GM10266 (cell line): ENCODE measurements around the gene ASZ1.
A peak's percentile ranks its signal among the peaks of the same experiment; 100 is the strongest.

Experiments used
- DNase-seq: peaks from one replicate; pipeline ENCODE4 v3.0.0; 2012; ENCODE audit errors: extremely low spot score
- TF ChIP-seq, protein P1 (sequence below): IDR thresholded peaks from 2 replicates; pipeline ENCODE4 v1.5.1; 2012; ENCODE audit warnings: mild to moderate bottlenecking, low read depth; ENCODE audit not compliant: control insufficient read depth, insufficient read depth; ENCODE audit errors: missing control alignments

The ASZ1 gene

DNA sequence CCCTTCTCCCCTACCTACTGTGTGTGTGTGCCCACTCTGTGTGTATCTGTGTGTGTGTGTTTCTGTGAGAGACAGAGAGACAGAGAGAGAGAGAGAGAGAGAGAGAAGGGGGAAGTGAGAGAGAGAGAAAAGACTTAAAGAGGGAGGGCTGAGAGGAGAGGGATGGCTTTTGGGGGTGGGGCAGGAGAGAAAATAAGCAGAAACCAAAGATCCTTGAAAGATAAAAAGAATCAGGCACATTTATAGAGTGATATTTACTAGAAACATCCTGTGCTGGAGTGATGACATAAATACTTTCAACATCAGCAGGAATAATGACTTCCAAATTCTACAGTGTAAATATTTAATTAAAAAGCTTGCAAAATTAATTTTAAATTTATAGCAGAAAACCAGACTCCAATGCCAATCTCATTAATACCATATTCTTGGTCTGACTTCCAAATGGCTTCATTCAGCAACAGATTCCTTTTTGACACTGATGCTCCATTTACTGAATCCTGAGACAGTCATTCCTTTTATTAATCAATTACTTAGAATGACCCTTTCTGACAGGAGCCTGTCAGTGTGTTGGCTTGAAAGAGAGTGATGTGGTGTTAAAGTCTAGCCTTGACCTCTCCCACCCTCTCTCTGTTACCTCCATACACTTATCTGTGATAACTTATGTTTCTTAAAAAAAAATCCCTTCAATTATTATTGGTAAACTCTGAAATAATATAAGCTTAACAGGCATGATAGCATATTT is 62.8 kb downstream of the ASZ1 start:
- TF ChIP-seq, protein P1, sequence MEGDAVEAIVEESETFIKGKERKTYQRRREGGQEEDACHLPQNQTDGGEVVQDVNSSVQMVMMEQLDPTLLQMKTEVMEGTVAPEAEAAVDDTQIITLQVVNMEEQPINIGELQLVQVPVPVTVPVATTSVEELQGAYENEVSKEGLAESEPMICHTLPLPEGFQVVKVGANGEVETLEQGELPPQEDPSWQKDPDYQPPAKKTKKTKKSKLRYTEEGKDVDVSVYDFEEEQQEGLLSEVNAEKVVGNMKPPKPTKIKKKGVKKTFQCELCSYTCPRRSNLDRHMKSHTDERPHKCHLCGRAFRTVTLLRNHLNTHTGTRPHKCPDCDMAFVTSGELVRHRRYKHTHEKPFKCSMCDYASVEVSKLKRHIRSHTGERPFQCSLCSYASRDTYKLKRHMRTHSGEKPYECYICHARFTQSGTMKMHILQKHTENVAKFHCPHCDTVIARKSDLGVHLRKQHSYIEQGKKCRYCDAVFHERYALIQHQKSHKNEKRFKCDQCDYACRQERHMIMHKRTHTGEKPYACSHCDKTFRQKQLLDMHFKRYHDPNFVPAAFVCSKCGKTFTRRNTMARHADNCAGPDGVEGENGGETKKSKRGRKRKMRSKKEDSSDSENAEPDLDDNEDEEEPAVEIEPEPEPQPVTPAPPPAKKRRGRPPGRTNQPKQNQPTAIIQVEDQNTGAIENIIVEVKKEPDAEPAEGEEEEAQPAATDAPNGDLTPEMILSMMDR, result no peak
- no peak for DNase-seq

DNA sequence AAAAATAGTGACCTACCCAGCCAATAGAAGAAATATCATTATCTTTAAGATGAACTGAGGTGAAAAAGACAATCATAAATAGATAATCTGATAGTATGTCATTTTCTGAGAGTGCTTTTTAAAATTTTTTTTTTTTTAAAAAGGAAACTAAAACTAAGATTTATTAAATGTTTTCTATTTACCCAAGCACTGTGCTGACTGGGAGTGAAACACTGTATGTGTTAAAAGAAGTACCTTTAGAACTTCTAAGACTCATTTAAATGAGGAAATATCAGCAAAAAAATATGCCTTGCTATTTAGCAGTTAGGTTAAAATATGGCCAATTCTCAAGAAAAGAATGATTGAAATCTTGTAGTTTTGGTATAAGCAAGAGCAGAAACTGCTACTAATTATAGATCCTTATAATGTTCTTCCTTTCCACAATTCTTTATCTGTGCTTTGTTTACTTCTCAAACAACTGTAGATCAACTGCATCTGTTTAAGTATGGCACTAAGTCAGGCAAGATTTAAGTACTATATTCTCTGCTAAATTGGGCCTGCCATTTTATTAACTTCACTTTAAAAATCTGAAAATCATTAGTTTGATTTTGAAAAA is 64.9 kb downstream of the ASZ1 start:
- no peak for DNase-seq
- TF ChIP-seq, protein P1, result no peak

DNA sequence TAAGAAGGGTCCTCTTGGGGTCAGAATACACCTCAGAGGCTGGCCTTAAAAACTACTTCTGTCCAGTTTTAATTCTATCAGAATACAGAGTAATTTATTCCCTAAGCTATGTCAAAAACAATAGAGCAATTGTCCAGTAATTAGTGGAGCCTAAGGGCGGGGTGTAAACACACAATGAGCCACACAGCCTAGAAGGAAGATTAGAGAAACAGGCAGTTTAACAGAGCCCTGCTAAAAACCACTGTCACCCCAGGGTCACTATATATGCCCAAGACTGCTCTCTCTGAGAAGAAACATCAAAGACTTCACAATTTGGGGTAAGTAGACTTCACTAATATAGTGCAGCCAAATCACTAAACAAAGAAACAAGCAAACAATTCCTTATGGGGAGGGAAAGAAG is 77.3 kb downstream of the ASZ1 start:
- TF ChIP-seq, protein P1, result no peak
- DNase-seq, result no peak

DNA sequence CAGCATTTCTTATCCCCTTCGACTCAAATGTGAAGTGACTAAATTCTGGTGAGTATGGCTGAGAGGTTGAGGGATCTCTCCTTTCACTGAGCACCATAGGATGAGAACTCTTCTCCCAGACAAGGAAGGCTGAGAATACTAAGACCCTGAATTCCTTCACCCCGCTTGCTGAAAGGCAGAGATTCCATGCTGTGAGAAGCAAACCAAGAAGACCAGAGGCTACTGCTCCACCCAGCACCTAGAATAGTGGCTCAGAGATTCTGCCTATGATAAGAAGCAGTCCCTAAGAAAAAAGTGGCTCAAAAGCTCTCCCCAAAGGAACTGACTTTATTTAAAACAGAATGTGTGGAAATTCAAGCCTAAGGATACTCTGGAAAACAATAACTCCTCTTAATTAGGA is 77.7 kb downstream of the ASZ1 start:
- DNase-seq, result no peak
- TF ChIP-seq, protein P1, result no peak

DNA sequence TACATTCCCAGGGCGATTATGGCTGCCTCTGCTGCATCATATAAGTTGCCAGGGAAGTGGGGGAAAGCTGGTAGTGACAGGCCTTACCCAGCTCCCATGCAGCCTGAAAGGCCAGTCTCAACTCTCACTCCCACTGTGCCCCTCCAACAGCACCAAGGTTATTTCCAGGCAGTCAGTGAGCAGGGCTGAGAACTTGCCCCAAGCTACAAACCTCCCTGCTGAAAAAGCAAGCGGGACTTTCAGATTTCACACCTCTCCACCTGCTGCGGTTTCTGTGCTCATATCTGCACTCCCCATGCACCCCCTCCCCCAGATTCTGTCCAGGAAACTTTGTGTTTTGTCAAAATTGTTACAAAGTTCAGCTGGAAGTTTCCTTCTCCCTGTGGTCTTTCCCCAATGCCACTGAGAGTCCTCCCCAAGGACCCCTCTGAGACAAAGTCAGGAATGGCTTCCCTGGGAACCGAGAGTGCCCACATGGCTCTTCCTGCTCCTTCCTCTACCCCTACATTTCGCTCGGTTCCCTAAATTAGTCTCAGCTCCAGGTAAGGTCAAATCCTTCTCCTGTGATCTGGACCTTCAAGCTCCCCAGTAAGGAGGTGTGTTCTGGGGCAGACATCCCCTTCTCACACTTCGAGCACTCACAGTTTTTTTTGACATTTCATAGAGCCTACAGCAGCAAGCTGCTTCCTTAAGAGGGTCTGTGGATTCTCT is 79.2 kb downstream of the ASZ1 start:
- peak; percentile 25 for DNase-seq
- TF ChIP-seq, protein P1, result no peak

DNA sequence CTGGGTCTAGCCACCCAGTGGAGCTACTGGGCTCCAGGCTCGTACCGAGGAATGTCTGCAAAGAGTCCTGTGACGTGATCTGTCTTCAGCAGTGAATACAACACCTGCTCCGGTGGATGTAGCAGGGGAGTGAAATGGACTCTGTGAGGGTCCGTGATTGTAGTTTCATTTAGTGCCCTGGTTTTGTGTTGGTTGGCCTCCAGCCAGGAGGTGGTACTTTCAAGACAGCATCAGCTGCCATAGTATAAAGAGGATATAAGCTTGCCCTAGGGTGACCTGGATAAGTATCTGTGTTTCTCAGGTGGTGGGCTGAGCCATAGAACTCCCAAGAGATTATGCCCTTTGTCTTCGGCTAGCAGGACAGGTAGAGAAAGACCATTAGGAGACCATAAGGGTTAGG is 79.8 kb downstream of the ASZ1 start:
- TF ChIP-seq, protein P1, result no peak
- no peak for DNase-seq

DNA sequence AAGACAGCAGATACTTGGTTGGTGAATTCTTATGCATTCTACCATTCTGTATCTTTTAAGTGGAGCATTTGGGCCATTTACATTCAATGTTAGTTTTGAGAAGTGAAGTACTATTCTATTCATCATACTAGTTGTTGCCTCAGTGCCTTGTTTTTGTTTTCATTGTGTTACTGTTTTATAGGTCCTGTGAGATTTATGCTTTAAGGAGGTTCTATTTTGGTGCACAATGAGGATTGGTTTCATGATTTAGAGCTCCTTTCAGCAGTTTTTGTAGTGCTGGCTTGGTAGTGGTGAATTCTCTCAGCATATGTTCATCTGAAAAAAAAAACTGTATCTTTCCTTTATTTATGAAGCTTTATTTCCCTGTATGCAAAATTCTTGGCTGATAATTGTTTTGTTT is 81.1 kb downstream of the ASZ1 start:
- no peak for DNase-seq
- TF ChIP-seq, protein P1, result no peak
